Measurements from ENCODE around the gene GPATCH8.
"Not testable (repeated sequence)": the region's sequence is repeated elsewhere in the genome, so short reads cannot be mapped to it uniquely, and the experiment has no call there.

Gene GPATCH8

DNA sequence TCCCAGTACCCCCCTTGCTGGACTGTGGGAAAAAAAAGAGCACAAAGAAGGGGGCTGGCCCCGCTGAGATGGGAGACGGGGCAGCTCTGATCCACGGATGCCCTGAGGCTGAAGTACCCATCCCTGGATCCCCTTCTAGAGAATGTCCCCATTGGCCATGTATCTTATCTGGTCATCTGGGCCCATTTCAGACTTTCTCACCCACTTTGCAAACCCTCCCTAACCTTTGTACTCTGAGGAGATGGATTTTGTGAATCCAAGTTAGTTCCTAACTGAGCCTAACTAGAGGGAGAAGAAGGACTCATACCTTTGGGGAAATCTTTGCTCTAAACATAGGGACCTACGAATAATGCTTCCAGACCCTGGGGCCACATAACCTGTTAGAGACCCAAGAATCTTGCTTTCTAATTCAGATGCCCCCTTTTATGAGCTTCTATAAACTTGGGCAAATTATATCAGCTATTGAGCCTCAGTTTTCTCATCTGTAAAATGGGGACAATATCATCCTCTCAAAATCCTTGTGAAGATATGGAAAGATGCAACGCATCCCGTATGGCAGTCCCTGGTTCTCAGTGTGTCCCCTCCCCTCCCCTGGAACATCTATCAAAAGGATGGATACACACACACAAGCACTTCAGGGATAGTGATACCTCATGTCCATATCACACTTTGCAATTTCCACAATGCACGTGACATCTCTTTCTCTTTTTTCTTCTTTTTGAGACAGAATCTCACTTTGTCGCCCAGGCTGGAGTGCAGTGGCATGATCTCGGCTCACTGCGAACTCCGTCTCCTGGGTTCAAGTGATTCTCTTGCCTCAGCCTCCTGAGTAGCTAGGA lies 37.3 kb upstream of the GPATCH8 start:
- Histone ChIP-seq H3K27me3 (ENCODE audit: control insufficient read depth, insufficient read depth, low read length) (peaks cover 82% of the 10 kb centered on the region), H3K4me3 (ENCODE audit: low read depth, low read length) (peak overlapping the region; percentile 19; the same call in 1 of the 2 replicates)

DNA sequence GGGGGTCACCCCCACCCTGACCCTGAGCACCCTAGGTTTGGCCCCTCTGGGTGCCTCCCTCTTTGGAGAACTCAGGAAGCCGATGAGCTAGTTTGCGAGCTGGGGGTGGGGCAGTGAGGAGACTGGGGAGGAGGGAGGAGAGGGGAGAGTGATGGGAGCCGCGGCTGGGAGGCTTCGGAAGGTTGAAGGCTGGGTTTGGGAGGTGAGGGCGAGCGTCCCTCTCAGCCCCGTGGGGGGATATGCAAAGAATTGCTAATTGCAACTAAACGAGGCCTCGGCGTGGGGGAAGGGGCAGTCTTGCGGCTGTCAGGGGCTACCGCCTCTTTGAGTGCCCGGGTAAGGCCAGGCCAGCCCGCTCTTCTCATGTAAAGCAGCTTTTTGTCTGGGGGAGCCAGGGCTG lies 36.5 kb upstream of the GPATCH8 start:
- peaks cover 53% of the 10 kb centered on the region for H3K4me1 ChIP-seq (ENCODE audit: control insufficient read depth, insufficient read depth, low read length)
- H3K9me3 ChIP-seq (ENCODE audit: control insufficient read depth, insufficient read depth, low read length), result no peaks in the 10 kb centered on the region
- no peak overlapping the region for H3K9ac ChIP-seq (ENCODE audit: low read depth, low read length)
- peak overlapping the region; percentile 40 for H3K4me3 ChIP-seq (ENCODE audit: low read depth, low read length)
- no peaks in the 10 kb centered on the region for H3K36me3 ChIP-seq (ENCODE audit: control insufficient read depth, insufficient read depth, low read length)
- peaks cover 76% of the 10 kb centered on the region for H3K27me3 ChIP-seq (ENCODE audit: control insufficient read depth, insufficient read depth, low read length)
- peak overlapping the region; percentile 95 for H3K27ac ChIP-seq (ENCODE audit: low read depth, low read length)

More for the DNA sequence above, 37.3 kb upstream of the GPATCH8 start:
- H3K36me3 ChIP-seq (ENCODE audit: control insufficient read depth, insufficient read depth, low read length), result no peaks in the 10 kb centered on the region
- no peaks in the 10 kb centered on the region for H3K9me3 ChIP-seq (ENCODE audit: control insufficient read depth, insufficient read depth, low read length)
- H3K9ac ChIP-seq (ENCODE audit: low read depth, low read length), result no peak overlapping the region
- peaks cover 58% of the 10 kb centered on the region for H3K4me1 ChIP-seq (ENCODE audit: control insufficient read depth, insufficient read depth, low read length)
- H3K27ac ChIP-seq (ENCODE audit: low read depth, low read length), result peak overlapping the region; percentile 95

DNA sequence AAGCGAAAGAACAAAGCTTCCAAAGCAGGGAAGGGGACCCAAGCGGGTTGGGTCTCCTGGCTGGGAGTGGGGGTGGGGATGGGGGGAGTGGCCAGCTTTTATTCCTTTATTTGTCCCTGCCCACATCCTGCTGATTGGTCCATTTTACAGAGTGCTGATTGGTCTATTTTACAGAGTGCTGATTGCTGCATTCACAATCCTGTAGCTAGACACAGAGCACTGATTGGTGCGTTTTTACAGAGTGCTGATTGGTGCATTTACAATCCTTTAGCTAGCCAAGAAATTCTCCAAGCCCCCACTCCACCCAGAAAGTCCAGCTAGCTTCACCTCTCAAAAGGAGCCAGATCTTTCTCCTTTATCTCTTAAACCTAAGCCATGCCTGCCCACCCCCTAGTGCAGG lies 34.7 kb upstream of the GPATCH8 start:
- not testable (repeated sequence) for H3K9me3 ChIP-seq (ENCODE audit: control insufficient read depth, insufficient read depth, low read length); H3K9ac ChIP-seq (ENCODE audit: low read depth, low read length); H3K36me3 ChIP-seq (ENCODE audit: control insufficient read depth, insufficient read depth, low read length); H3K4me3 ChIP-seq (ENCODE audit: low read depth, low read length); H3K27ac ChIP-seq (ENCODE audit: low read depth, low read length)
- peaks cover 73% of the 10 kb centered on the region for H3K27me3 ChIP-seq (ENCODE audit: control insufficient read depth, insufficient read depth, low read length)
- H3K4me1 ChIP-seq (ENCODE audit: control insufficient read depth, insufficient read depth, low read length), result peaks cover 42% of the 10 kb centered on the region

DNA sequence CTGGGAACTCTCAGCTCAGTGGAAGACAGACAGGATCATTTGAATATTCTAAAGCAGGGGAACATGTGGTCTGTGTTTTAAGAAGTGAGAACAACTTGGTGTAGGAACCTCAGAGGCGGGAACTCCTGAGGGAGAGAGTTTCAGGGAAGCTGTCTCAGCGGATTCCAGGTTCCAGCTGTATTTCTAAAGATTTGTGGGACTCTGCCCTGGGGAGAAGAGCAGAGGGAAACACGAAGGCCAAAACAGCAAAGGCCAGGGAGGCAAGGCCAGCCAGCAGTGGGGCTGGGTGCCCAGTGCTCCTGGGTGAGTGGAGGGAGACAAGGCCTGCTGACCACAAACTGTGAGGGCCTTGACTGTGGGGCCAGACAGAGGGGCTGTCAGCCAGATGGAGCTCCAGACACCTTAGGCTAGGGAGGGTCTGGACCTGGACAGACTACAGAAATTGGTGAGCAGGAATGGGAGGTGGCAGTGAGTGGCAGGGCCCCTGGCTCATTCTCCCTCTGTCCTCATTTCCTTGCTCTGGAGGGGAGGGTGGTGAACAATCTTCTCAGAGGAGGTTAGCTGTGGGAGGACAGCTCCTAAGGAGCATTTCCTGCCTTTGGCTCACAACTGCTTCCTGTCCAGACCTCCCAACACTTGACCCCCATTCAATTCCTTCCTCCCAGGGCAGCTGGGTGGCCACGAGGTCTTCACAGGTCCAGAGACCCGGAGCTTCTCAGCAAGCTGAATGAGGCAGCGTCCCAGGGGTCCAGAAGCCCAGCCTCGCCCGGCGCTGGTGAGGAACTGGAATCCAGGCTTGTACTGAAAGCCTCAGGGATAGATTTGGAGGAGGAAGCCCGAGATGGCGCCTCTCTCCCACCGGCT lies 33.1 kb upstream of the GPATCH8 start:
- no peaks in the 10 kb centered on the region for H3K9me3 ChIP-seq (ENCODE audit: control insufficient read depth, insufficient read depth, low read length)
- H3K36me3 ChIP-seq (ENCODE audit: control insufficient read depth, insufficient read depth, low read length), result no peaks in the 10 kb centered on the region
- no peak overlapping the region for H3K9ac ChIP-seq (ENCODE audit: low read depth, low read length)
- H3K4me3 ChIP-seq (ENCODE audit: low read depth, low read length), result no peak overlapping the region
- peak overlapping the region; percentile 40 for H3K27ac ChIP-seq (ENCODE audit: low read depth, low read length)
- H3K4me1 ChIP-seq (ENCODE audit: control insufficient read depth, insufficient read depth, low read length), result peaks cover 26% of the 10 kb centered on the region
- peaks cover 57% of the 10 kb centered on the region for H3K27me3 ChIP-seq (ENCODE audit: control insufficient read depth, insufficient read depth, low read length)

DNA sequence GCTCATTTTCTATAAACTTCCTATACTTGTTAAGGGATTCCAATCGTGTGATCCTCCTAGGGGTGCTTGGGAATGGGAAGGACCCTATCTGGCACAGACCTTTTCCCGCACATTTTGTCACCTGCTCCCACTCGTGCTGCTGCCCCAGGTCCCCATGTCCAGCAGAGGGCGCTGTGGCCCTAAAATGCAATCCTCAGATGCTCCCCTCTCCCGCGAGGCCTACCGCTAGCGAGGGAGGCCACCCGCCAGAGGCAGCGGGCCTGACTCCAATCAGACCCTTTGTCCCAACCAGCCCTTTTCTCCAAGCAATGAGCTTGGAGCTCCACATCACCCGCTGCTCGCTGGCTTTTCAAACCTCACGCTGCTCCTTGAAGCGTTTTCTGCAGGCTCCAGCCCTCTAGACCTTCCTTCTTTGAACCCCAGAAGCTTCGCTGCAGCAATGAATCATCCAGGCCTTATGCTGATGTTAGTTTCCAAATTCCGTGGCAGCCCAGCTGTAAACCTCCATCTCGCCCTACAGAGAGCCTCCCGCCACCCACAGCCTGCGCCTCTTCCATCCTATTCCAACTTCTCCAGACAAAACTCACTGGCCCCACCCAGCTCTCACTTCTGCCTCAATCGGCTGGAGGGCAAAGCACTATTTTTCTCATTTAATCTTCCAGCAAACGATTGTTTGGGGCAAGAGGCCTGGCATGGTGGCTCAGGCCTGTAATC lies 30.5 kb upstream of the GPATCH8 start:
- Histone ChIP-seq H3K9me3 (ENCODE audit: control insufficient read depth, insufficient read depth, low read length) (no peaks in the 10 kb centered on the region), H3K9ac (ENCODE audit: low read depth, low read length) (0 out of 2 replicates have a peak overlapping the region, but pooled peaks have one; percentile 6), H3K36me3 (ENCODE audit: control insufficient read depth, insufficient read depth, low read length) (no peaks in the 10 kb centered on the region), H3K4me3 (ENCODE audit: low read depth, low read length) (no peak overlapping the region), H3K27ac (ENCODE audit: low read depth, low read length) (peak overlapping the region; percentile 56), H3K27me3 (ENCODE audit: control insufficient read depth, insufficient read depth, low read length) (peaks cover 40% of the 10 kb centered on the region), H3K4me1 (ENCODE audit: control insufficient read depth, insufficient read depth, low read length) (peaks cover 16% of the 10 kb centered on the region)

DNA sequence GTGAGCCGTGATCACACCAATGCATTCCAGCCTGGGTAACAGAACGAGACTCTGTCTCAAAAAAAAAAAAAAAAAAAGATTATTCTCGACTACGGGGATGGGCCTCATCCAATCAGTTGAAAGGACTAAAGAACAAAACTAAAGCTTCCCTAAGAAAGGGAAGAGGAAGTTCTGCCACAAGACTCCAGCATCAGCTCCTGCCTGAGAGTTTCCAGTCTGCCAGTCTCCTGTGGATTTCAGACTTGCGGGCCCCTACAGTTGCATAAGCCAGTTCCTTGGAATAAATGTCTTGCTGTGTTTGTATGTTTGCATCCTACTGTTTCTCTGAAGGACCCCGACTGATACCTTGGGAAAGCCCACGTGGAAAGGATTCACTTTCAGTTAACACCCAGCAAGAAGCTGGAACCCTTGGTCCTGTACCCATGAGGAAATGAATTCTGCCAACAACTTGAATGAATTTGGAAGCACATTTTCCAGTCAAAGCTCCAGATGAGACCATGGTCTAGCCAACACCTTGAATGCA lies 27.8 kb upstream of the GPATCH8 start:
- Histone ChIP-seq H3K9ac (ENCODE audit: low read depth, low read length) (no peak overlapping the region), H3K36me3 (ENCODE audit: control insufficient read depth, insufficient read depth, low read length) (no peaks in the 10 kb centered on the region), H3K9me3 (ENCODE audit: control insufficient read depth, insufficient read depth, low read length) (peaks cover 11% of the 10 kb centered on the region), H3K4me3 (ENCODE audit: low read depth, low read length) (no peak overlapping the region), H3K4me1 (ENCODE audit: control insufficient read depth, insufficient read depth, low read length) (peaks cover 6% of the 10 kb centered on the region), H3K27me3 (ENCODE audit: control insufficient read depth, insufficient read depth, low read length) (peaks cover 15% of the 10 kb centered on the region), H3K27ac (ENCODE audit: low read depth, low read length) (no peak overlapping the region)

DNA sequence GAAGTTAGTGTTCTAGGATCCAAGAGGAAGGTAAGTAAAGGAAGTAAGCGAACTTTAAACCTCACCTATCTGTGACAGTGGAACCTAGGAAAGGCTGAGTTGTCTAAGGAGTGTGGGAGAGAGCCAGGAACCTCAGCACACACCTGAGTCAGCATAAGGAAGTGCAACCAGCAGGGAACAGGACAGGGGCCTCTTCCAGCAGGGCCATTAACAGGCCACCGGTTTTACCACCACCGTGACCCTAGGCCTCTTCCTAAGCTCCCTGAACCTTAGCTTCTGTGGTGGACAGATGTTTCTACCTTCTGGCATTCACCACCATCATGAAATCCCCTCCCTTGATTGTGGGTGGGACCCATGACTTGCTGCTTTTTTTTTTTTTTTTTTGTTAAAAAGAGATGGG lies 26.7 kb upstream of the GPATCH8 start:
- Histone ChIP-seq H3K9me3 (ENCODE audit: control insufficient read depth, insufficient read depth, low read length) (peaks cover 11% of the 10 kb centered on the region), H3K36me3 (ENCODE audit: control insufficient read depth, insufficient read depth, low read length) (no peaks in the 10 kb centered on the region), H3K4me3 (ENCODE audit: low read depth, low read length) (no peak overlapping the region), H3K27me3 (ENCODE audit: control insufficient read depth, insufficient read depth, low read length) (peaks cover 8% of the 10 kb centered on the region), H3K4me1 (ENCODE audit: control insufficient read depth, insufficient read depth, low read length) (peaks cover 5% of the 10 kb centered on the region), H3K9ac (ENCODE audit: low read depth, low read length) (no peak overlapping the region), H3K27ac (ENCODE audit: low read depth, low read length) (no peak overlapping the region)

DNA sequence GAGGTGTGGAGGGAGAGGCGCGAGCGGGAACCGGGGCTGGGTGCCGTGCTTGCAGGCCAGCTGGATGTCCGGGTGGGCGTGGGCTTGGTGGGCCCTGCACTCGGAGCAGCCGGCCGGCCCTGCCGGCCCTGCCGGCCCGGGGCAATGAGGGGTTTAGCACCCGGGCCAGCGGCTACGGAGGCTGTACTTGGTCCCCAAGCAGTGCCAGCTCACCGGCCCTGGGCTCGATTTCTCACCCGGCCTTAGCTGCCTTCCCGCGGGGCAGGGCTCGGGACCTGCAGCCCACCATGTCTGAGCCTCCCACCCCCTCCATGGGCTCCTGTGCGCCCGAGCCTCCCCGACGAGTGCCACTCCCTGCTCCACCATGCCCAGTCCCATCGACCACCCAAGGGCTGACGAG lies 24.7 kb upstream of the GPATCH8 start:
- H3K4me3 ChIP-seq (ENCODE audit: low read depth, low read length), result no peak overlapping the region
- no peaks in the 10 kb centered on the region for H3K27me3 ChIP-seq (ENCODE audit: control insufficient read depth, insufficient read depth, low read length)

DNA sequence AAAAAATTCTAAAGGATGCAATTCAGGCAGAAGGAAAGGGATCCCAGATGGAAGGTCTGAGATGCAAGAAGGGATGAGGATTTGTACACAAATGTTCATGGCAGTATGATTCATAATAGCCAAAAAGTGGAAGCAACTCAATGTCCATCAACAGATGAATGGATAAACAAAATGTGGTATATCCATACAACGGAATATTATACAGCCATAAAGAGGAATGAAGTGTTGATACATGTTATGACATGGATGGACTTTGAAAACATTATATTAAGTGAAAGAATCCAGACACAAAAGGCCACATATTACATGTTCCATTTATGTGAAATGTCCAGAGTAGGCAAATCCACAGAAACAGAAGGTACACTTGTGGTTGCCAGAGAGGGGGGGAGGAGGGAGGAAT lies 23.9 kb upstream of the GPATCH8 start:
- no peaks in the 10 kb centered on the region for H3K36me3 ChIP-seq (ENCODE audit: control insufficient read depth, insufficient read depth, low read length)
- H3K27me3 ChIP-seq (ENCODE audit: control insufficient read depth, insufficient read depth, low read length), result no peaks in the 10 kb centered on the region
- no peak overlapping the region for H3K4me3 ChIP-seq (ENCODE audit: low read depth, low read length)
- no peaks in the 10 kb centered on the region for H3K4me1 ChIP-seq (ENCODE audit: control insufficient read depth, insufficient read depth, low read length)
- H3K27ac ChIP-seq (ENCODE audit: low read depth, low read length), result no peak overlapping the region
- H3K9ac ChIP-seq (ENCODE audit: low read depth, low read length), result no peak overlapping the region
- H3K9me3 ChIP-seq (ENCODE audit: control insufficient read depth, insufficient read depth, low read length), result peaks cover 11% of the 10 kb centered on the region

More for the DNA sequence above, 24.7 kb upstream of the GPATCH8 start:
- Histone ChIP-seq H3K27ac (ENCODE audit: low read depth, low read length) (no peak overlapping the region), H3K36me3 (ENCODE audit: control insufficient read depth, insufficient read depth, low read length) (no peaks in the 10 kb centered on the region), H3K9ac (ENCODE audit: low read depth, low read length) (no peak overlapping the region), H3K9me3 (ENCODE audit: control insufficient read depth, insufficient read depth, low read length) (peaks cover 11% of the 10 kb centered on the region), H3K4me1 (ENCODE audit: control insufficient read depth, insufficient read depth, low read length) (no peaks in the 10 kb centered on the region)

DNA sequence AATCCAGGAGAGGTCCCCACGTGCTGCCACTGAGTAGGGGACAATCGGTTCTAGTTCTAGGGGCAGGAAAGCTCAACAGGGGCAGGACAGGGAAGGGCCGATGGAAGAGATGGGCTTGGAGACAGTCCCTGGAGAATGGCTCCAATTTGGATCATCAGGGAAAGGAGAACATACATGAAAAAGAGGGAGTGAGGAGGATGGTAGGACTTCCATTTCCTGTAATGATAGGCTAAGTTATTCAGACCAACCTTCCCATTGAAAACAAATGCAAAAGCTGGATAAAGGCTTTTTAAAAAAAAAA lies 20.4 kb upstream of the GPATCH8 start:
- Histone ChIP-seq H3K9ac (ENCODE audit: low read depth, low read length) (no peak overlapping the region), H3K4me3 (ENCODE audit: low read depth, low read length) (no peak overlapping the region), H3K27me3 (ENCODE audit: control insufficient read depth, insufficient read depth, low read length) (no peaks in the 10 kb centered on the region), H3K4me1 (ENCODE audit: control insufficient read depth, insufficient read depth, low read length) (no peaks in the 10 kb centered on the region), H3K9me3 (ENCODE audit: control insufficient read depth, insufficient read depth, low read length) (peaks cover 11% of the 10 kb centered on the region), H3K27ac (ENCODE audit: low read depth, low read length) (no peak overlapping the region), H3K36me3 (ENCODE audit: control insufficient read depth, insufficient read depth, low read length) (no peaks in the 10 kb centered on the region)
